T-helper 2 cell treated with Interferon-gamma antibody and Interleukin-4, amounts not matched to agents 5 μg/mL and 100 μg/mL, for 36 hours (primary cell): ENCODE data around the gene GPR142.

Experiments
- DNase-seq: peaks from one replicate; pipeline ENCODE4 v3.0.0; 2021; ENCODE audit warnings: low spot score
- H3K27ac Mint-ChIP-seq: one replicate; pipeline ENCODE4 v1.8.0; 2021; ENCODE audit warnings: mild to moderate bottlenecking, mixed read lengths
- H3K27me3 Mint-ChIP-seq: one replicate; pipeline ENCODE4 v1.8.0; 2021; ENCODE audit warnings: low read depth, mixed read lengths
- H3K36me3 Mint-ChIP-seq: one replicate; pipeline ENCODE4 v1.8.0; 2021; ENCODE audit warnings: low read depth, mixed read lengths
- H3K4me1 Mint-ChIP-seq: one replicate; pipeline ENCODE4 v1.8.0; 2021; ENCODE audit warnings: low read depth, mixed read lengths
- H3K4me3 Mint-ChIP-seq: one replicate; pipeline ENCODE4 v1.8.0; 2022; ENCODE audit warnings: mild to moderate bottlenecking, moderate library complexity, mixed read lengths
- H3K9me3 Mint-ChIP-seq: one replicate; pipeline ENCODE4 v1.8.0; 2021; ENCODE audit warnings: mixed read lengths

GPR142 gene

GRCh38 chr17:74336307-74336706 lies 31.0 kb upstream of the GPR142 start:
- DNase-seq, result no peak
- Mint-ChIP-seq H3K9me3 (no peaks in the 10 kb centered on the region), H3K36me3 (no peaks in the 10 kb centered on the region), H3K4me3 (no peak overlapping the region), H3K27ac (no peak overlapping the region), H3K4me1 (peaks cover 8% of the 10 kb centered on the region), H3K27me3 (peaks cover 3% of the 10 kb centered on the region)

GRCh38 chr17:74337834-74338500 lies 29.3 kb upstream of the GPR142 start:
- Mint-ChIP-seq H3K27ac (no peak overlapping the region), H3K4me3 (no peak overlapping the region)
- no peak for DNase-seq

GRCh38 chr17:74339537-74340195 lies 27.6 kb upstream of the GPR142 start:
- DNase-seq, result no peak
- Mint-ChIP-seq H3K9me3 (no peaks in the 10 kb centered on the region), H3K27me3 (peaks cover 3% of the 10 kb centered on the region), H3K4me1 (peaks cover 2% of the 10 kb centered on the region), H3K27ac (no peak overlapping the region), H3K36me3 (no peaks in the 10 kb centered on the region), H3K4me3 (no peak overlapping the region)

More at GRCh38 chr17:74337834-74338500, 29.3 kb upstream of the GPR142 start:
- Mint-ChIP-seq H3K9me3 (no peaks in the 10 kb centered on the region), H3K27me3 (peaks cover 3% of the 10 kb centered on the region), H3K4me1 (peaks cover 6% of the 10 kb centered on the region), H3K36me3 (no peaks in the 10 kb centered on the region)

GRCh38 chr17:74340470-74341023 lies 26.8 kb upstream of the GPR142 start:
- no peak for DNase-seq
- no peak overlapping the region for H3K27ac Mint-ChIP-seq
- no peaks in the 10 kb centered on the region for H3K36me3 Mint-ChIP-seq
- no peaks in the 10 kb centered on the region for H3K4me1 Mint-ChIP-seq
- H3K4me3 Mint-ChIP-seq, result no peak overlapping the region
- H3K9me3 Mint-ChIP-seq, result no peaks in the 10 kb centered on the region
- H3K27me3 Mint-ChIP-seq, result peaks cover 3% of the 10 kb centered on the region

- H3K9me3 Mint-ChIP-seq, result no peaks in the 10 kb centered on the region
- no peaks in the 10 kb centered on the region for H3K4me1 Mint-ChIP-seq
- no peaks in the 10 kb centered on the region for H3K36me3 Mint-ChIP-seq
- H3K27ac Mint-ChIP-seq, result no peak overlapping the region
- H3K4me3 Mint-ChIP-seq, result no peak overlapping the region
- H3K27me3 Mint-ChIP-seq, result no peaks in the 10 kb centered on the region
- DNase-seq, result no peak
Observed at GRCh38 chr17:74342224-74342623, 25.1 kb upstream of the GPR142 start.

GRCh38 chr17:74343121-74343520 lies 24.2 kb upstream of the GPR142 start:
- no peaks in the 10 kb centered on the region for H3K36me3 Mint-ChIP-seq
- H3K4me1 Mint-ChIP-seq, result no peaks in the 10 kb centered on the region
- no peak for DNase-seq
- no peak overlapping the region for H3K4me3 Mint-ChIP-seq
- H3K9me3 Mint-ChIP-seq, result no peaks in the 10 kb centered on the region
- peaks cover 5% of the 10 kb centered on the region for H3K27me3 Mint-ChIP-seq
- H3K27ac Mint-ChIP-seq, result no peak overlapping the region

GRCh38 chr17:74343526-74344284 lies 23.6 kb upstream of the GPR142 start:
- Mint-ChIP-seq H3K4me3 (no peak overlapping the region), H3K27ac (no peak overlapping the region), H3K4me1 (no peaks in the 10 kb centered on the region), H3K9me3 (no peaks in the 10 kb centered on the region), H3K36me3 (no peaks in the 10 kb centered on the region), H3K27me3 (peaks cover 10% of the 10 kb centered on the region)
- DNase-seq, result no peak

GRCh38 chr17:74344658-74345057 lies 22.6 kb upstream of the GPR142 start:
- no peaks in the 10 kb centered on the region for H3K4me1 Mint-ChIP-seq
- H3K4me3 Mint-ChIP-seq, result no peak overlapping the region
- peaks cover 12% of the 10 kb centered on the region for H3K27me3 Mint-ChIP-seq
- H3K27ac Mint-ChIP-seq, result no peak overlapping the region
- no peaks in the 10 kb centered on the region for H3K36me3 Mint-ChIP-seq
- no peak for DNase-seq
- H3K9me3 Mint-ChIP-seq, result no peaks in the 10 kb centered on the region

- H3K9me3 Mint-ChIP-seq, result no peaks in the 10 kb centered on the region
- H3K4me1 Mint-ChIP-seq, result no peaks in the 10 kb centered on the region
- H3K36me3 Mint-ChIP-seq, result no peaks in the 10 kb centered on the region
- no peak overlapping the region for H3K4me3 Mint-ChIP-seq
- H3K27me3 Mint-ChIP-seq, result peaks cover 18% of the 10 kb centered on the region
- no peak overlapping the region for H3K27ac Mint-ChIP-seq
- no peak for DNase-seq
Observed at GRCh38 chr17:74345433-74346241, 21.7 kb upstream of the GPR142 start.

GRCh38 chr17:74347646-74348045 lies 19.7 kb upstream of the GPR142 start:
- H3K27me3 Mint-ChIP-seq, result peaks cover 30% of the 10 kb centered on the region
- no peaks in the 10 kb centered on the region for H3K36me3 Mint-ChIP-seq
- H3K27ac Mint-ChIP-seq, result no peak overlapping the region
- H3K4me3 Mint-ChIP-seq, result no peak overlapping the region
- no peaks in the 10 kb centered on the region for H3K4me1 Mint-ChIP-seq
- no peak for DNase-seq
- H3K9me3 Mint-ChIP-seq, result no peaks in the 10 kb centered on the region

GRCh38 chr17:74349120-74349519 lies 18.2 kb upstream of the GPR142 start:
- no peak for DNase-seq
- Mint-ChIP-seq H3K4me1 (peaks cover 3% of the 10 kb centered on the region), H3K27me3 (peaks cover 45% of the 10 kb centered on the region), H3K36me3 (no peaks in the 10 kb centered on the region), H3K4me3 (no peak overlapping the region), H3K27ac (no peak overlapping the region), H3K9me3 (no peaks in the 10 kb centered on the region)

- Mint-ChIP-seq H3K4me3 (no peak overlapping the region), H3K9me3 (no peaks in the 10 kb centered on the region), H3K4me1 (peaks cover 4% of the 10 kb centered on the region), H3K27me3 (peaks cover 58% of the 10 kb centered on the region), H3K36me3 (no peaks in the 10 kb centered on the region), H3K27ac (no peak overlapping the region)
- DNase-seq, result no peak
Observed at GRCh38 chr17:74350486-74350885, 16.8 kb upstream of the GPR142 start.

- H3K27ac Mint-ChIP-seq, result no peak overlapping the region
- H3K27me3 Mint-ChIP-seq, result peaks cover 68% of the 10 kb centered on the region
- no peaks in the 10 kb centered on the region for H3K9me3 Mint-ChIP-seq
- H3K36me3 Mint-ChIP-seq, result no peaks in the 10 kb centered on the region
- H3K4me3 Mint-ChIP-seq, result no peak overlapping the region
- DNase-seq, result no peak
- H3K4me1 Mint-ChIP-seq, result peaks cover 4% of the 10 kb centered on the region
Observed at GRCh38 chr17:74351552-74352210, 15.6 kb upstream of the GPR142 start.
